Measurements from ENCODE around the gene PI4KB.

The PI4KB gene

GRCh38 chr1:151327223-151327902 lies at the start of gene PI4KB:
Gene PI4KB (minus strand): TSS chr1:151327416. CDS start chr1:151316481, 10,935 bp downstream.
- Mint-ChIP-seq H3K4me1 (ENCODE audit: low read depth) (peaks cover 40% of the 10 kb centered on the region), H3K9me3 (no peaks in the 10 kb centered on the region), H3K27ac (peak within 1 kb of the TSS; percentile 92), H3K36me3 (ENCODE audit: low read depth) (peaks cover 28% of the 10 kb centered on the region), H3K4me3 (peak within 1 kb of the TSS; percentile 91), H3K27me3 (no peaks in the 10 kb centered on the region)

GRCh38 chr1:151373196-151373595 lies 46.0 kb upstream of the PI4KB start:
- Mint-ChIP-seq H3K4me3 (no peak overlapping the region), H3K4me1 (ENCODE audit: low read depth) (no peaks in the 10 kb centered on the region), H3K9me3 (no peaks in the 10 kb centered on the region), H3K27me3 (no peaks in the 10 kb centered on the region), H3K36me3 (ENCODE audit: low read depth) (no peaks in the 10 kb centered on the region), H3K27ac (no peak overlapping the region)

- Mint-ChIP-seq H3K27ac (no peak within 1 kb of the TSS), H3K27me3 (no peaks in the 10 kb centered on the region), H3K36me3 (ENCODE audit: low read depth) (no peaks in the 10 kb centered on the region)
These were observed 45.1 kb upstream of the PI4KB start, which contains the start of gene SELENBP1 for GRCh38 chr1:151372058-151372934. Gene SELENBP1 (minus strand): TSS chr1:151372705. CDS start chr1:151372641, 64 bp downstream.

GRCh38 chr1:151371370-151372057 lies 44.3 kb upstream of the PI4KB start:
- Mint-ChIP-seq H3K4me1 (ENCODE audit: low read depth) (no peaks in the 10 kb centered on the region), H3K9me3 (no peaks in the 10 kb centered on the region), H3K27me3 (no peaks in the 10 kb centered on the region), H3K36me3 (ENCODE audit: low read depth) (no peaks in the 10 kb centered on the region), H3K27ac (no peak overlapping the region), H3K4me3 (no peak overlapping the region)

More at GRCh38 chr1:151372058-151372934, 45.1 kb upstream of the PI4KB start, which contains the start of gene SELENBP1:
- Mint-ChIP-seq H3K4me3 (no peak within 1 kb of the TSS), H3K4me1 (ENCODE audit: low read depth) (no peaks in the 10 kb centered on the region), H3K9me3 (no peaks in the 10 kb centered on the region)

GRCh38 chr1:151370211-151370911 lies 43.1 kb upstream of the PI4KB start:
- Mint-ChIP-seq H3K4me1 (ENCODE audit: low read depth) (no peaks in the 10 kb centered on the region), H3K27ac (no peak overlapping the region), H3K4me3 (no peak overlapping the region), H3K36me3 (ENCODE audit: low read depth) (no peaks in the 10 kb centered on the region), H3K9me3 (no peaks in the 10 kb centered on the region), H3K27me3 (no peaks in the 10 kb centered on the region)

- no peaks in the 10 kb centered on the region for H3K4me1 Mint-ChIP-seq (ENCODE audit: low read depth)
- H3K36me3 Mint-ChIP-seq (ENCODE audit: low read depth) = no peaks in the 10 kb centered on the region
- no peak overlapping the region for H3K4me3 Mint-ChIP-seq
- no peaks in the 10 kb centered on the region for H3K9me3 Mint-ChIP-seq
- no peaks in the 10 kb centered on the region for H3K27me3 Mint-ChIP-seq
- H3K27ac Mint-ChIP-seq = no peak overlapping the region
These were observed 42.4 kb upstream of the PI4KB start for GRCh38 chr1:151369621-151370048.

- Mint-ChIP-seq H3K4me3 (no peak overlapping the region), H3K4me1 (ENCODE audit: low read depth) (no peaks in the 10 kb centered on the region), H3K27ac (no peak overlapping the region), H3K27me3 (no peaks in the 10 kb centered on the region), H3K9me3 (no peaks in the 10 kb centered on the region), H3K36me3 (ENCODE audit: low read depth) (no peaks in the 10 kb centered on the region)
These were observed 42.0 kb upstream of the PI4KB start for GRCh38 chr1:151369302-151369610.

- H3K9me3 Mint-ChIP-seq = peaks cover 2% of the 10 kb centered on the region
- H3K4me1 Mint-ChIP-seq (ENCODE audit: low read depth) = no peaks in the 10 kb centered on the region
- H3K36me3 Mint-ChIP-seq (ENCODE audit: low read depth) = no peaks in the 10 kb centered on the region
- no peak overlapping the region for H3K4me3 Mint-ChIP-seq
- H3K27ac Mint-ChIP-seq = no peak overlapping the region
- no peaks in the 10 kb centered on the region for H3K27me3 Mint-ChIP-seq
These were observed 41.4 kb upstream of the PI4KB start for GRCh38 chr1:151368393-151369301.

- Mint-ChIP-seq H3K27ac (no peak overlapping the region), H3K27me3 (no peaks in the 10 kb centered on the region), H3K9me3 (peaks cover 7% of the 10 kb centered on the region), H3K36me3 (ENCODE audit: low read depth) (no peaks in the 10 kb centered on the region), H3K4me1 (ENCODE audit: low read depth) (no peaks in the 10 kb centered on the region), H3K4me3 (no peak overlapping the region)
These were observed 40.6 kb upstream of the PI4KB start for GRCh38 chr1:151367658-151368392.

GRCh38 chr1:151364996-151365395 lies 37.8 kb upstream of the PI4KB start:
- Mint-ChIP-seq H3K4me3 (no peak overlapping the region), H3K36me3 (ENCODE audit: low read depth) (peaks cover 4% of the 10 kb centered on the region)

GRCh38 chr1:151362308-151363155 lies 35.3 kb upstream of the PI4KB start:
- Mint-ChIP-seq H3K4me3 (no peak overlapping the region), H3K4me1 (ENCODE audit: low read depth) (no peaks in the 10 kb centered on the region), H3K27ac (no peak overlapping the region), H3K9me3 (peaks cover 7% of the 10 kb centered on the region), H3K36me3 (ENCODE audit: low read depth) (peaks cover 4% of the 10 kb centered on the region), H3K27me3 (no peaks in the 10 kb centered on the region)

More at GRCh38 chr1:151364996-151365395, 37.8 kb upstream of the PI4KB start:
- Mint-ChIP-seq H3K27ac (no peak overlapping the region), H3K4me1 (ENCODE audit: low read depth) (no peaks in the 10 kb centered on the region), H3K27me3 (no peaks in the 10 kb centered on the region), H3K9me3 (peaks cover 7% of the 10 kb centered on the region)

- Mint-ChIP-seq H3K4me1 (ENCODE audit: low read depth) (no peaks in the 10 kb centered on the region), H3K27me3 (no peaks in the 10 kb centered on the region), H3K27ac (no peak overlapping the region), H3K4me3 (no peak overlapping the region), H3K36me3 (ENCODE audit: low read depth) (peaks cover 4% of the 10 kb centered on the region), H3K9me3 (peaks cover 7% of the 10 kb centered on the region)
These were observed 34.7 kb upstream of the PI4KB start for GRCh38 chr1:151361883-151362282.

All from stimulated activated naive CD8-positive, alpha-beta T cell treated with anti-CD3 and anti-CD28 coated beads, Interleukin-15, Interleukin-2, amounts not matched to agents 100 ng/mL and 50 ng/mL, for 24 hours (primary cell).